Tibial nerve (tissue), 4 donors: ENCODE results near the gene PDXP. TPM values are rescaled to one million over a fixed set of nuclear protein-coding genes. Genes with fewer than 3 reads are reported as not detected.

ENCODE experiments used
- DNase-seq, 2 donors: peaks; one replicate each; pipeline ENCODE4 v3.0.0-alpha.2; 2019; ENCODE audit warnings: low spot score in 2 of 2
- H3K27ac ChIP-seq, 4 donors: fragments of 200-600 bp; sonication (generic) in 3 of 4; one replicate each; pipeline ENCODE4 v1.5.1; 2017 to 2019; ENCODE audit warnings: mild to moderate bottlenecking in 1 of 4
- H3K27me3 ChIP-seq, 2 donors: fragments of 200-600 bp; sonication (generic) in 1 of 2; one replicate each; pipeline versions ENCODE4 v1.5.1 to v1.6.0; 2017 to 2019
- H3K36me3 ChIP-seq, 3 donors: fragments of 200-600 bp; sonication (generic); one replicate each; pipeline ENCODE4 v1.5.1; 2018 to 2019
- H3K4me1 ChIP-seq, 4 donors: fragments of 200-600 bp; sonication (generic) in 3 of 4; one replicate each; pipeline ENCODE4 v1.5.1; 2017 to 2019
- H3K4me3 ChIP-seq, 4 donors: fragments of 200-600 bp; sonication (generic) in 3 of 4; one replicate each; pipeline ENCODE4 v1.5.1; 2017 to 2019; ENCODE audit warnings: mild to moderate bottlenecking in 1 of 4, moderate library complexity in 1 of 4
- H3K9me3 ChIP-seq, 4 donors: fragments of 200-600 bp; sonication (generic) in 3 of 4; one replicate each; pipeline ENCODE4 v1.5.1; 2017 to 2019
- EP300 ChIP-seq, 2 donors: sonication (generic); formaldehyde crosslinking; IDR thresholded peaks; one replicate each; pipeline ENCODE4 v1.6.1; 2017; ENCODE audit warnings: antibody characterized with exemption in 2 of 2, mild to moderate bottlenecking in 1 of 2
- POLR2A ChIP-seq, 2 donors: fragments of 450-650 bp; IDR thresholded peaks; one replicate each; pipeline ENCODE4 v1.6.1; 2017; ENCODE audit warnings: antibody characterized with exemption in 2 of 2, mild to moderate bottlenecking in 2 of 2, moderate library complexity in 2 of 2
- WGBS, 2 donors: methylation state at CpG; one replicate each; pipeline ENCODE4 v1.1.5; 2018; 5-methylcytosine and 5-hydroxymethylcytosine counted together
- total RNA-seq, 4 donors: library from RNA; depleted of rRNA; stranded (reverse); fragments of >200 nt; gene quantifications; one replicate each; pipeline ENCODE4 v1.1.0, GENCODE V29; 2016
- TF ChIP-seq, protein P1 (sequence below), 5 experiments: fragments of 200-600 bp in 3 of 5; fragments of 450-650 bp in 2 of 5; sonication (generic) in 3 of 5; IDR thresholded peaks; one replicate each; pipeline ENCODE4 v1.5.1; 2016 to 2019; ENCODE audit warnings: antibody characterized with exemption in 5 of 5, mild to moderate bottlenecking in 3 of 5, moderate library complexity in 2 of 5

Gene PDXP
- total RNA-seq, 4 donors from 2014 or later = 14.7 to 19.7 (median 16.2) TPM

- Histone ChIP-seq H3K36me3 (peaks cover 0 to 11% (median 0%) of the 10 kb centered on the region in 3 donors), H3K27me3 (no peaks in the 10 kb centered on the region), H3K4me1 (no peaks in the 10 kb centered on the region), H3K4me3 (no peak overlapping the region), H3K9me3 (no peaks in the 10 kb centered on the region), H3K27ac (no peak overlapping the region)
- 88 to 91% methylated on average over 3 of the region's 3 CpGs for WGBS, 2 donors
- DNase-seq = no peak
- TF ChIP-seq POLR2A (IDR thresholded peaks at IDR 0.05) = no peak
- no peak for TF ChIP-seq EP300 (IDR thresholded peaks at IDR 0.05)
- TF ChIP-seq, protein P1, sequence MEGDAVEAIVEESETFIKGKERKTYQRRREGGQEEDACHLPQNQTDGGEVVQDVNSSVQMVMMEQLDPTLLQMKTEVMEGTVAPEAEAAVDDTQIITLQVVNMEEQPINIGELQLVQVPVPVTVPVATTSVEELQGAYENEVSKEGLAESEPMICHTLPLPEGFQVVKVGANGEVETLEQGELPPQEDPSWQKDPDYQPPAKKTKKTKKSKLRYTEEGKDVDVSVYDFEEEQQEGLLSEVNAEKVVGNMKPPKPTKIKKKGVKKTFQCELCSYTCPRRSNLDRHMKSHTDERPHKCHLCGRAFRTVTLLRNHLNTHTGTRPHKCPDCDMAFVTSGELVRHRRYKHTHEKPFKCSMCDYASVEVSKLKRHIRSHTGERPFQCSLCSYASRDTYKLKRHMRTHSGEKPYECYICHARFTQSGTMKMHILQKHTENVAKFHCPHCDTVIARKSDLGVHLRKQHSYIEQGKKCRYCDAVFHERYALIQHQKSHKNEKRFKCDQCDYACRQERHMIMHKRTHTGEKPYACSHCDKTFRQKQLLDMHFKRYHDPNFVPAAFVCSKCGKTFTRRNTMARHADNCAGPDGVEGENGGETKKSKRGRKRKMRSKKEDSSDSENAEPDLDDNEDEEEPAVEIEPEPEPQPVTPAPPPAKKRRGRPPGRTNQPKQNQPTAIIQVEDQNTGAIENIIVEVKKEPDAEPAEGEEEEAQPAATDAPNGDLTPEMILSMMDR (IDR thresholded peaks at IDR 0.05) = no peak
Measured at GRCh38 chr22:37705205-37705604, 46.7 kb downstream of the PDXP start.

- peaks cover 0 to 18% (median 0%) of the 10 kb centered on the region in 3 donors for H3K36me3 ChIP-seq
- no peak for DNase-seq
- TF ChIP-seq POLR2A (IDR thresholded peaks at IDR 0.05) (no peak), EP300 (IDR thresholded peaks at IDR 0.05) (no peak)
- TF ChIP-seq, protein P1 (IDR thresholded peaks at IDR 0.05) = no peak
- no peaks in the 10 kb centered on the region for H3K9me3 ChIP-seq
- no peaks in the 10 kb centered on the region for H3K4me1 ChIP-seq
- no peaks in the 10 kb centered on the region for H3K27me3 ChIP-seq
- WGBS, 2 donors = 80 to 84% methylated on average over 18 to 21 of the region's 25 CpGs
- H3K27ac ChIP-seq = no peak overlapping the region
- no peak overlapping the region for H3K4me3 ChIP-seq
Measured at GRCh38 chr22:37708580-37709444, 50.3 kb downstream of the PDXP start.

GRCh38 chr22:37709445-37709765 is 50.9 kb downstream of the PDXP start:
- Histone ChIP-seq H3K4me3 (no peak overlapping the region), H3K27ac (no peak overlapping the region), H3K36me3 (peaks cover 0 to 18% (median 0%) of the 10 kb centered on the region in 3 donors), H3K4me1 (no peaks in the 10 kb centered on the region), H3K9me3 (no peaks in the 10 kb centered on the region), H3K27me3 (no peaks in the 10 kb centered on the region)
- no peak for DNase-seq
- TF ChIP-seq, protein P1 (IDR thresholded peaks at IDR 0.05) = no peak
- no peak for TF ChIP-seq POLR2A (IDR thresholded peaks at IDR 0.05)
- no peak for TF ChIP-seq EP300 (IDR thresholded peaks at IDR 0.05)
- 93 to 97% methylated on average over 3 to 15 of the region's 15 CpGs for WGBS, 2 donors

DNA sequence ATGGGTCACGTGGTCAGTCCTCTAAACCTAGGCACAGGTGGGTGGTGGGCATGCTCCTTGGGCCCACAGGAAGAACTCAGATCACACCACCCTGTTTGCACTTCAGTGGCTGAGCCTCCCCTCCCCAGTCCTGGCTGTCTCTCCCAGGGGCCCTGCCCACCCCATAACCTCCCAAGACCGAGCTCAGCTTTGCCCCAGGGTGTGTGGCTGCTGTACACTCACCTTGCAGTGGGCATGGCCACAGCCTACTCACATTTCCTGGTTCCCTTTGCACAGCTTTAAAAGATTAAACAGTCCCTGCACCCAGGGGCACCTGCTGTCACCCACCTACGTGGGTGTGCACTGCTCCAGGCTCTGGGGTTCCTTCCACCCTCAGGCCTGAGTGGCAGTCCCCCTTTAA is 52.2 kb downstream of the PDXP start:
- Histone ChIP-seq H3K9me3 (no peaks in the 10 kb centered on the region), H3K4me3 (no peak overlapping the region), H3K27ac (no peak overlapping the region), H3K4me1 (no peaks in the 10 kb centered on the region), H3K27me3 (no peaks in the 10 kb centered on the region), H3K36me3 (peaks cover 0 to 21% (median 0%) of the 10 kb centered on the region in 3 donors)
- 86 to 87% methylated on average over 3 of the region's 3 CpGs for WGBS, 2 donors
- no peak for DNase-seq
- no peak for TF ChIP-seq EP300 (IDR thresholded peaks at IDR 0.05)
- TF ChIP-seq, protein P1 (IDR thresholded peaks at IDR 0.05) = no peak
- no peak for TF ChIP-seq POLR2A (IDR thresholded peaks at IDR 0.05)

GRCh38 chr22:37711490-37711889 is 53.0 kb downstream of the PDXP start:
- no peaks in the 10 kb centered on the region for H3K27me3 ChIP-seq
- 55 to 64% methylated on average over 10 of the region's 10 CpGs for WGBS, 2 donors
- no peak for DNase-seq
- no peaks in the 10 kb centered on the region for H3K4me1 ChIP-seq
- no peaks in the 10 kb centered on the region for H3K9me3 ChIP-seq
- no peak overlapping the region for H3K4me3 ChIP-seq
- TF ChIP-seq, protein P1 (IDR thresholded peaks at IDR 0.05) = no peak
- TF ChIP-seq POLR2A (IDR thresholded peaks at IDR 0.05) (no peak), EP300 (IDR thresholded peaks at IDR 0.05) (no peak)
- H3K36me3 ChIP-seq = peaks cover 0 to 29% (median 0%) of the 10 kb centered on the region in 3 donors
- no peak overlapping the region for H3K27ac ChIP-seq
